ENCODE results near the gene TENM3. TPM values are rescaled to one million over a fixed set of nuclear protein-coding genes. Genes with fewer than 3 reads are reported as not detected.
A peak's percentile ranks its signal among the peaks of the same experiment; 100 is the strongest.

Gene TENM3
- total and polyA plus RNA-seq, 2 donors from 2014 or later = 0.58 to 6.8 TPM

GRCh38 chr4:182206916-182207315 is 36.3 kb upstream of the TENM3 start:
- no peak overlapping the region for H3K27ac ChIP-seq (ENCODE audit: low read depth in 2 of 2, low read length in 2 of 2)
- TF ChIP-seq CTCF (IDR thresholded peaks at IDR 0.05; ENCODE audit: borderline replicate concordance, extremely low read depth, insufficient read depth) = no peak
- DNase-seq (peak in 1 of 5 donors; percentile 47), FAIRE-seq (no peak)
- H3K27me3 ChIP-seq (ENCODE audit: control insufficient read depth, insufficient read depth, low read length) = no peaks in the 10 kb centered on the region
- peaks cover 0 to 12% (median 0%) of the 10 kb centered on the region in 3 donors for H3K4me1 ChIP-seq (ENCODE audit: control insufficient read depth in 2 of 3, insufficient read depth in 2 of 3, low read depth in 1 of 3, low read length in 3 of 3)
- H3K9ac ChIP-seq (ENCODE audit: low read length in 3 of 3) = no peak overlapping the region
- no peaks in the 10 kb centered on the region for H3K36me3 ChIP-seq (ENCODE audit: control insufficient read depth in 2 of 3, insufficient read depth in 3 of 3, low read length in 3 of 3)
- no peak overlapping the region for H3K4me3 ChIP-seq (ENCODE audit: low read length in 3 of 3)
- no peaks in the 10 kb centered on the region for H3K9me3 ChIP-seq (ENCODE audit: control insufficient read depth in 2 of 3, insufficient read depth in 1 of 3, low read length in 3 of 3)
- intact Hi-C loops (cut with DNase I) = no loop called here

GRCh38 chr4:182207830-182208396 is 35.3 kb upstream of the TENM3 start:
- Histone ChIP-seq H3K4me3 (ENCODE audit: low read length in 3 of 3) (no peak overlapping the region), H3K4me1 (ENCODE audit: control insufficient read depth in 2 of 3, insufficient read depth in 2 of 3, low read depth in 1 of 3, low read length in 3 of 3) (peaks cover 0 to 12% (median 0%) of the 10 kb centered on the region in 3 donors), H3K9me3 (ENCODE audit: control insufficient read depth in 2 of 3, insufficient read depth in 1 of 3, low read length in 3 of 3) (no peaks in the 10 kb centered on the region), H3K9ac (ENCODE audit: low read length in 3 of 3) (no peak overlapping the region), H3K27me3 (ENCODE audit: control insufficient read depth, insufficient read depth, low read length) (no peaks in the 10 kb centered on the region), H3K36me3 (ENCODE audit: control insufficient read depth in 2 of 3, insufficient read depth in 3 of 3, low read length in 3 of 3) (no peaks in the 10 kb centered on the region), H3K27ac (ENCODE audit: low read depth in 2 of 2, low read length in 2 of 2) (peak overlapping the region in 1 of 2 donors; percentile 13)
- FAIRE-seq (no peak), DNase-seq (no peak)
- no peak for TF ChIP-seq CTCF (IDR thresholded peaks at IDR 0.05; ENCODE audit: borderline replicate concordance, extremely low read depth, insufficient read depth)
- intact Hi-C loops (cut with DNase I) = no loop called here

- Histone ChIP-seq H3K9me3 (ENCODE audit: control insufficient read depth in 2 of 3, insufficient read depth in 1 of 3, low read length in 3 of 3) (no peaks in the 10 kb centered on the region), H3K27ac (ENCODE audit: low read depth in 2 of 2, low read length in 2 of 2) (peak overlapping the region in 1 of 2 donors; percentile 43), H3K9ac (ENCODE audit: low read length in 3 of 3) (no peak overlapping the region), H3K27me3 (ENCODE audit: control insufficient read depth, insufficient read depth, low read length) (no peaks in the 10 kb centered on the region), H3K4me1 (ENCODE audit: control insufficient read depth in 2 of 3, insufficient read depth in 2 of 3, low read depth in 1 of 3, low read length in 3 of 3) (peaks cover 0 to 12% (median 0%) of the 10 kb centered on the region in 3 donors), H3K4me3 (ENCODE audit: low read length in 3 of 3) (no peak overlapping the region), H3K36me3 (ENCODE audit: control insufficient read depth in 2 of 3, insufficient read depth in 3 of 3, low read length in 3 of 3) (no peaks in the 10 kb centered on the region)
- intact Hi-C loops (cut with DNase I) = no loop called here
- no peak for DNase-seq
- no peak for TF ChIP-seq CTCF (IDR thresholded peaks at IDR 0.05; ENCODE audit: borderline replicate concordance, extremely low read depth, insufficient read depth)
- no peak for FAIRE-seq
These were observed 34.6 kb upstream of the TENM3 start for GRCh38 chr4:182208526-182209050.
